Tibial artery (tissue), 4 donors: ENCODE data around the gene NBEA.
"Not testable (repeated sequence)": the region's sequence is repeated elsewhere in the genome, so short reads cannot be mapped to it uniquely, and the experiment has no call there.

Source experiments
- DNase-seq, 2 donors: peaks; one replicate each; pipeline ENCODE4 v3.0.0-alpha.2; 2019
- H3K27ac ChIP-seq, 2 donors: fragments of 200-600 bp; sonication (generic) in 1 of 2; 1 replicate in 1 of 2; 2 replicates in 1 of 2; pipeline ENCODE4 v1.5.1; 2018 to 2019; ENCODE audit warnings: mild to moderate bottlenecking in 1 of 2
- H3K27me3 ChIP-seq, 2 donors: fragments of 200-600 bp; sonication (generic) in 1 of 2; one replicate each; pipeline versions ENCODE4 v1.5.1 to v1.6.0; 2016 to 2019
- H3K36me3 ChIP-seq, 3 donors: fragments of 200-600 bp; sonication (generic) in 2 of 3; one replicate each; pipeline ENCODE4 v1.5.1; 2016 to 2019; ENCODE audit warnings: mild to moderate bottlenecking in 2 of 3
- H3K4me1 ChIP-seq, 4 donors: fragments of 200-600 bp; sonication (generic) in 2 of 4; 1 replicate in 3 of 4; 2 replicates in 1 of 4; pipeline ENCODE4 v1.5.1; 2016 to 2019
- H3K4me3 ChIP-seq, 2 donors: fragments of 200-600 bp; sonication (generic) in 1 of 2; 1 replicate in 1 of 2; 2 replicates in 1 of 2; pipeline ENCODE4 v1.5.1; 2018 to 2019; ENCODE audit warnings: mild to moderate bottlenecking in 2 of 2
- H3K9me3 ChIP-seq, 3 donors: fragments of 200-600 bp; sonication (generic) in 1 of 3; one replicate each; pipeline ENCODE4 v1.5.1; 2016 to 2019
- intact Hi-C: fragments of 100-400 bp; cut with DNase I; formaldehyde crosslinking; loops from one replicate; pipeline ENCODE4 v1.15.0; 2023; ENCODE audit warnings: low total_unique reads
- TF ChIP-seq, protein P1 (sequence below), 2 experiments: fragments of 200-600 bp in 1 of 2; fragments of 450-650 bp in 1 of 2; IDR thresholded peaks; one replicate each; pipeline ENCODE4 v1.5.1; 2017 to 2019; ENCODE audit warnings: antibody characterized with exemption in 2 of 2, mild to moderate bottlenecking in 1 of 2, moderate library complexity in 1 of 2

Gene NBEA

GRCh38 chr13:35664747-35665146 lies 722.7 kb downstream of the NBEA start:
- peaks cover 0 to 11% (median 4%) of the 10 kb centered on the region in 3 donors for H3K36me3 ChIP-seq
- TF ChIP-seq, protein P1, sequence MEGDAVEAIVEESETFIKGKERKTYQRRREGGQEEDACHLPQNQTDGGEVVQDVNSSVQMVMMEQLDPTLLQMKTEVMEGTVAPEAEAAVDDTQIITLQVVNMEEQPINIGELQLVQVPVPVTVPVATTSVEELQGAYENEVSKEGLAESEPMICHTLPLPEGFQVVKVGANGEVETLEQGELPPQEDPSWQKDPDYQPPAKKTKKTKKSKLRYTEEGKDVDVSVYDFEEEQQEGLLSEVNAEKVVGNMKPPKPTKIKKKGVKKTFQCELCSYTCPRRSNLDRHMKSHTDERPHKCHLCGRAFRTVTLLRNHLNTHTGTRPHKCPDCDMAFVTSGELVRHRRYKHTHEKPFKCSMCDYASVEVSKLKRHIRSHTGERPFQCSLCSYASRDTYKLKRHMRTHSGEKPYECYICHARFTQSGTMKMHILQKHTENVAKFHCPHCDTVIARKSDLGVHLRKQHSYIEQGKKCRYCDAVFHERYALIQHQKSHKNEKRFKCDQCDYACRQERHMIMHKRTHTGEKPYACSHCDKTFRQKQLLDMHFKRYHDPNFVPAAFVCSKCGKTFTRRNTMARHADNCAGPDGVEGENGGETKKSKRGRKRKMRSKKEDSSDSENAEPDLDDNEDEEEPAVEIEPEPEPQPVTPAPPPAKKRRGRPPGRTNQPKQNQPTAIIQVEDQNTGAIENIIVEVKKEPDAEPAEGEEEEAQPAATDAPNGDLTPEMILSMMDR (IDR thresholded peaks at IDR 0.05) = no peak

DNA sequence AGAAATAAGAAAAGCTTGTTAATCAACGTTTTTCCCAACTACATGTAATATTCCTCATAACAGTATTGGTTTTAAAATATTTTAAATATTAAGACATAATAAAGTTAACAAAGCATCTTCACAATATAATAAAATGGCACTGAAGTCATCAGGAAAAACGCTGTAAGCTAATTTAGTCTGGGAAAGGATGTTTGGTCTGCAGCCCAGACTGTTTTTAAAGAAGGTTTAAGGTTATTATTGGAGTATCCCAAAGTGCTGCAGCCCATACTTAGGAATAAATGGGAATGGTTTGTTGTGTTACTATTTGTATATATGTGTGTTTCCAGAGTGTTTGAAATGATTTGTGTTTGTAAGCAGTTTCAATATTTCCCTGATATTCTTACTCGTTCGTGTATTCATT lies 727.3 kb downstream of the NBEA start:
- Histone ChIP-seq H3K27ac (no peak overlapping the region), H3K4me3 (no peak overlapping the region), H3K36me3 (peaks cover 3 to 11% (median 4%) of the 10 kb centered on the region in 3 donors), H3K27me3 (no peaks in the 10 kb centered on the region), H3K9me3 (no peaks in the 10 kb centered on the region), H3K4me1 (no peaks in the 10 kb centered on the region)
- intact Hi-C loops = no loop called here
- no peak for DNase-seq
- TF ChIP-seq, protein P1 (IDR thresholded peaks at IDR 0.05) = no peak

More at GRCh38 chr13:35664747-35665146, 722.7 kb downstream of the NBEA start:
- H3K27me3 ChIP-seq = no peaks in the 10 kb centered on the region
- no peak overlapping the region for H3K4me3 ChIP-seq
- DNase-seq = no peak
- H3K9me3 ChIP-seq = no peaks in the 10 kb centered on the region
- intact Hi-C loops = no loop called here
- no peaks in the 10 kb centered on the region for H3K4me1 ChIP-seq
- no peak overlapping the region for H3K27ac ChIP-seq

GRCh38 chr13:35672611-35673010 lies 730.5 kb downstream of the NBEA start:
- no peak overlapping the region for H3K27ac ChIP-seq
- H3K27me3 ChIP-seq = no peaks in the 10 kb centered on the region
- no peaks in the 10 kb centered on the region for H3K4me1 ChIP-seq
- no peak overlapping the region for H3K4me3 ChIP-seq
- intact Hi-C loops = no loop called here
- no peak for DNase-seq
- H3K36me3 ChIP-seq = peaks cover 0 to 7% (median 3%) of the 10 kb centered on the region in 3 donors
- TF ChIP-seq, protein P1 (IDR thresholded peaks at IDR 0.05) = no peak
- H3K9me3 ChIP-seq = peaks cover 0 to 4% (median 0%) of the 10 kb centered on the region in 3 donors

- H3K4me3 ChIP-seq = no peak overlapping the region
- H3K36me3 ChIP-seq = peaks cover 0 to 3% (median 0%) of the 10 kb centered on the region in 3 donors
- TF ChIP-seq, protein P1 (IDR thresholded peaks at IDR 0.05) = no peak
- H3K9me3 ChIP-seq = peaks cover 0 to 4% (median 0%) of the 10 kb centered on the region in 3 donors
- intact Hi-C loops = no loop called here
- no peaks in the 10 kb centered on the region for H3K4me1 ChIP-seq
- no peaks in the 10 kb centered on the region for H3K27me3 ChIP-seq
- H3K27ac ChIP-seq = no peak overlapping the region
- DNase-seq = no peak
Observed at GRCh38 chr13:35675651-35676050, 733.6 kb downstream of the NBEA start.

- not testable (repeated sequence) for H3K27ac ChIP-seq, H3K4me3 ChIP-seq, H3K27me3 ChIP-seq
Observed at GRCh38 chr13:35677863-35678262, 735.8 kb downstream of the NBEA start.

GRCh38 chr13:35681685-35682084 lies 739.6 kb downstream of the NBEA start:
- H3K27ac ChIP-seq = no peak overlapping the region
- peaks cover 0 to 4% (median 0%) of the 10 kb centered on the region in 3 donors for H3K9me3 ChIP-seq
- TF ChIP-seq, protein P1 (IDR thresholded peaks at IDR 0.05) = no peak
- H3K4me3 ChIP-seq = no peak overlapping the region
- DNase-seq = no peak
- no peaks in the 10 kb centered on the region for H3K27me3 ChIP-seq
- no peaks in the 10 kb centered on the region for H3K36me3 ChIP-seq
- H3K4me1 ChIP-seq = no peaks in the 10 kb centered on the region
- intact Hi-C loops = no loop called here

More at GRCh38 chr13:35677863-35678262, 735.8 kb downstream of the NBEA start:
- H3K36me3 ChIP-seq, intact Hi-C loops, H3K4me1 ChIP-seq, H3K9me3 ChIP-seq, DNase-seq: not testable (repeated sequence)
